HG03457 (cell line): Measurements from ENCODE around the gene NDST4.

Experiments used
- ATAC-seq: cut with Tn5 transposase; IDR thresholded peaks from one replicate; pipeline ENCODE4 v1.9.1; 2021; ENCODE audit warnings: moderate number of reproducible peaks; ENCODE audit not compliant: unreplicated experiment

The NDST4 gene

DNA sequence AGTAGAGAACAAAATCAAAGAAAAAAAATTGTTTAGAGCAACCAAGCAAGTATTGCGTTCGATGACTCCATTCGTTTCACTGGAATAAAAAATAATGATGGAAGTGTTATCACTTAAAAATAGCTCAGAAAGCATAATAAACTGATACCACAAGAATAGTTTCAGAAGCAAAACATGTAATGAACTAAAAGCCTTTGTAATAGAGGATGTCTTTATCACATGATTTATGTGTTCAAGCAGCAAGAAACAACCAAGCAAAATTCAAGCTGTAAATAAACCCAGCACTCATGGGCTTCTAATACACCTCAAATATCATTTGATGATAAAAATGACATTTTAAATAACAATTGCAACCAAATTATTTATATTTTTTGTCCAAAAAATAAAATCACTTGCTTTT lies 192.2 kb downstream of the NDST4 start:
- ATAC-seq, result no peak

GRCh38 chr4:114911111-114911510 lies 202.3 kb downstream of the NDST4 start:
- no peak for ATAC-seq

DNA sequence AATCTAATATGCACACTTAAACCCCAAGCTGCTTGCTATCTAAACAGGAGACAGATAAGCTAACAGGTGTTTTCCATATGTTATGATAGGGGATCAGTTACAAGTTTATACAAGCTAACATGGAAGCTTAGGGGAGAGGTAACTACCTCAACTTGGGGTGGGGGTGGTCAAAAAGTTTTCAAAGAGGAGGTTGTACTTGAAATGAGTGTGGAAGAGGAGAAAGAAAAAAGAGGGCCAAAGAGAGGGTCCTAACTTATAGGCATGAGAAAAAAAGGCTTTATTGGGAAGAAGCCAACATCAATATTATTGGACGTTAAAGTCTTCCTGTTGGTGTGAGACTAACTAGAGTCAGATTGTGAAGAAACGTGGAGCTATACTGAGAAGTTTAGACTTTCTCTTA lies 205.9 kb downstream of the NDST4 start:
- no peak for ATAC-seq

GRCh38 chr4:114905017-114905416 lies 208.4 kb downstream of the NDST4 start:
- no peak for ATAC-seq

DNA sequence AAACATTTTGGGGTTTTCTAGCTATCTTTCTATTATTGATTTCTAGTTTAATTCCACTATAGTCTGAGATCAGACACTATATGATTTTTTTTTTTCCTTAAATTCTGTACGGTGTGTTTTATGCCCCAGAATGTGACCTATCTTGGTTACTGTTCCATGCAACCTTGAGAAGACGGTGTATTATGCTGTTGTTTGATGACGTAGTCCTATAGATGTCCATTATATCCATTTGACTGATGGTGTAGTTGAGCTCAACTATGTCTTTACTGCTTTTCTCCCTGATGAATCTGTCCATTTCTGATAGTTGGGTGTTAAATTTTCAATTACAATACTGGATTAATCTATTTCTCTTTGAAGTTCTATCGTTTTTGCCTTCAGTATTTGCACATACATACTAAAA lies 212.5 kb downstream of the NDST4 start:
- no peak for ATAC-seq

GRCh38 chr4:114890773-114891172 lies 222.6 kb downstream of the NDST4 start:
- ATAC-seq, result no peak

GRCh38 chr4:114886761-114887160 lies 226.7 kb downstream of the NDST4 start:
- ATAC-seq, result no peak

GRCh38 chr4:114883641-114884040 lies 229.8 kb downstream of the NDST4 start:
- ATAC-seq, result no peak

DNA sequence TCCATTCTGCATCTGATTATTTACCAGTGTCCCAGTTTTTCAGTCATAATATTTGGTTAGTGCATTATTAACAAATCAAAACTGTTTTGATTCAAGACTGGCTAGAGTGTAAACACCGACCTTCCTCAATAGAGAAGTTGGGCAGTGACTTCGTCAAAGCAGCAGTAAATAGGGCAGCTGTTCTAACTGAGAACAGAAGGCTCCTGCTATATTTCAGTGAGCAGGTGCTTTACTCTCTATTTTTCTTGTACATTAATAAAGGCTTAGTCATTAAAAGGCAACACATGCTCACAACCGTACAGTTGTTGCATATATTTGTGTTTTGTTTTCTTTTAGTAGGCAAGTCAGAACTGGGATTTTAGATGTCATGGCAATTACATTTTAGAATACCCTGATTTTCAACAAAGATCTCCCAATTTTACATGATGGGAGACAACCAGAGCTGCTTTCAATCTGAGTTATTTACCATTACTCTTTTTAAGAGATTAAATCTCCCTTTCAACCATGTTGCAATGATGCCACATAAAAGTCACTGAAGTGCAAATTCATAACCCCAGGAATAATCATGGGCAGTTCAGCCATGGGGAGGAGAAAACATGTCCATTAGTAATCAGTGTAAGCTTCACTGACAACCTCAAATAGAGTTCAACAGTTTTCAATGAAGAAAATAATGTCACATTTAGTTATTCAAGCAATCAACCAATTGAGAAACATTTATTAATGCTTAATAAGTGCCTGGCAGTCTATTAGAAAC lies 233.3 kb downstream of the NDST4 start:
- no peak for ATAC-seq

DNA sequence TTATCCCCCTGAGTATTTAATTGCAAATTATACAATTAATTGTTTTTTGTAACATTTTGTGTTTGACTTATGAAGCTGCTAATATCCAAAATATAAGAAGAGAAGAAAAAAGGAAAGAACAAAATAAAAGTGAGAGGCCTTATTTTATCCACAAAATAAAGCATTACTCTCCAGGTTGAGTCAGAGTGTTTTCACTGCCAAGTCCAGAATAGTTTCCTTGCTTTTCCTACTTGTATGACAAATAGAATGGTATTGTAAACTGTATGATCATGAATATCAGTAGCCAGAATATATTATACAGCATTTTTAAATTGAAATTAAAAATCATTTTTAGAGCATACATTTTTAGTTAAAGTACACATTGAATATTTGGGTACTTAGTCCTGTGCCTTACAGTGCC lies 237.8 kb downstream of the NDST4 start:
- no peak for ATAC-seq

- no peak for ATAC-seq
Measured at GRCh38 chr4:114874321-114874720, 239.1 kb downstream of the NDST4 start.

DNA sequence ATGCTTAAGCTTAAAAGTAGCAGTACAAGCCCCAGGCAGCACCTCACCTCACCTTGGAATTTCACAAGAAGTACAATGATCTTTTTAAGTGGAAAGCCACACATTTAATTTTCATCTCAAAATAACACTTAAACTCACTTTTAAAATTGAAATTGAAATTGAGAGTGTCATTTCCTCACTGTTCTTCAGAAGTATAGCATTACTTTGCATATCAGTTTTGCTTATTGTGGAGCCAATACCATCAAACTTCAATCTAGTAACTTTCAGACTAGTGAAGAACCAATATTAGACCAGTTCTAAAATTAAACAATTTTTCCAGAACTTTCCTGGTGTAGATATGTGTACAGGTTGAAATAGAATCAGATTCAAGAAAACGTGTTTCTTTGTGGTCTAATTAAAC lies 242.4 kb downstream of the NDST4 start:
- ATAC-seq, result no peak

GRCh38 chr4:114866901-114867670 lies 246.3 kb downstream of the NDST4 start:
- peak; percentile 43 for ATAC-seq

DNA sequence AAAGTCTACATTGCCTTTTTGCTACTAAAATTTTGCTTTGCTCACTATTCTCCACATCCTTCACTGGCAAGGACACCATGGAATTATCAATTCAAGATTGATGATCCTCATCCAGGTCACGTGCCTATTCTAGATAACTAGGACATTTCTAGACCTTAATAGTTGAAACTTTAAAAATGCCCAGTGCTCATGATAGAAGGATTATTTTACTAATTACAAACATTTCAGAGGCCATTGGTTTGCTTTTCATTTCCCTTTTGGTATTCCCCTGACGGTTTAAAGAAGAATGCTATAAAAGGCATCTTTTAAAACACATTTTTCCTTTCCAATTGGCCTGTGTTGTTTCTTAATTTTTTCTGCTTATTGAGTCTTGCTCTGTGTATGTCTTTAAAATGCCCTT lies 249.4 kb downstream of the NDST4 start:
- ATAC-seq, result no peak

- no peak for ATAC-seq
Measured at GRCh38 chr4:114860786-114861185, 252.6 kb downstream of the NDST4 start.

GRCh38 chr4:114857831-114858230 lies 255.6 kb downstream of the NDST4 start:
- ATAC-seq, result no peak

DNA sequence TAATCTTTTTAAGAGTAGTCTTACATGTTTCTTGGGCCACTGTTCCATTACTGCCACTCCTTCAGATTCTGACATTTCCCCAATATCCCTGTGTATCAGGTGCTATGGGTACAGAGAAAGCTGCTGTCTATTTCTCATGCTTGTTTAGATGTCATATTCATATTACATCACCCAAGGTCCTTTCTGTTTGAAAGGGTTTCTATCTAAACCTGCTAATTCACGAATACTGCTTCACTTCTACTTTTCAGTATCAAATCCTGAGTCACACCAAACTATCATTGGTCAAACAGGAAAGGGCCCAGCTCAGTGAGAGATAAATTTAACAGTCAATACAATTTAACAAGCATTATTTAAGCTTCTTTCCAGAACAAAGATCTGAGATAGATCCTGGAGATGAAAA lies 273.4 kb downstream of the NDST4 start:
- no peak for ATAC-seq

DNA sequence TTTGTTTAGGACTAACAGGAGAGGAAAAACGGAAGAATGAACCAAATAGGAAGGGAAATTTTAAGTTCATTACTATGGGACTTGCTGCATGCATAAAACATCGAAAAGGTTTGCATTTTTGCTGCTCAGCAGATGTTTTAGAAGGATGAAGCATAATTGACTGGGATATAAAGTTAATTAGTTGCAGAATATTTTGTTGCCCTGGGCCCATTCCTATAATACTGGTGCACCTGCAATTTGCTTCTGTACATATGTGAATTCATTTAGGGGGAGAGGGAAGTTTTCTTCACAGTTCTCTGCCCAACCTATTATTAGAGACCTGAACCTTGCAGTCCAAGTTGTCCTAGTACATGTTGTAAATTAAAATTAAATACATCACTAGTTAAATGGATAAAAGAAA lies 282.8 kb downstream of the NDST4 start:
- ATAC-seq, result no peak

DNA sequence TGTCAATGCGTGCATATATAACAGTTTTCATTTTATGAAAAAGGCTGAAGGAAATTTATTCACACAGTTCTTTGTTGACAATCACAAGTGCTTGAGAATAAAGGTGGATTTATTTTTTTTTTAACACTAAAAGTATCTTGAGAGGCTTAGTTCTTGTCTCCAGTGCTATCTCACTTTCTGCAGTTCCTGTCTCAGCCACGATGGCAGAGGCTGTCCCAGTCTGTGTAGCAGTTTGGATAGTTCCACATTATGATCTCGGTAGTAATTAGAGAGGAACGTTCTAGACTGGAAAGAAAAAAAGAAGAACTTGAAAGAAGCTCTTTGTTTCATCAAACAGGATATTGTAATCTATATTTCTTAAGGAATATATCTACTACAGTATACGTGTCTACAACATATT lies 285.8 kb downstream of the NDST4 start:
- ATAC-seq, result no peak

GRCh38 chr4:114815760-114816159 lies 297.7 kb downstream of the NDST4 start:
- ATAC-seq, result no peak

GRCh38 chr4:114813961-114814360 lies 299.5 kb downstream of the NDST4 start:
- no peak for ATAC-seq

DNA sequence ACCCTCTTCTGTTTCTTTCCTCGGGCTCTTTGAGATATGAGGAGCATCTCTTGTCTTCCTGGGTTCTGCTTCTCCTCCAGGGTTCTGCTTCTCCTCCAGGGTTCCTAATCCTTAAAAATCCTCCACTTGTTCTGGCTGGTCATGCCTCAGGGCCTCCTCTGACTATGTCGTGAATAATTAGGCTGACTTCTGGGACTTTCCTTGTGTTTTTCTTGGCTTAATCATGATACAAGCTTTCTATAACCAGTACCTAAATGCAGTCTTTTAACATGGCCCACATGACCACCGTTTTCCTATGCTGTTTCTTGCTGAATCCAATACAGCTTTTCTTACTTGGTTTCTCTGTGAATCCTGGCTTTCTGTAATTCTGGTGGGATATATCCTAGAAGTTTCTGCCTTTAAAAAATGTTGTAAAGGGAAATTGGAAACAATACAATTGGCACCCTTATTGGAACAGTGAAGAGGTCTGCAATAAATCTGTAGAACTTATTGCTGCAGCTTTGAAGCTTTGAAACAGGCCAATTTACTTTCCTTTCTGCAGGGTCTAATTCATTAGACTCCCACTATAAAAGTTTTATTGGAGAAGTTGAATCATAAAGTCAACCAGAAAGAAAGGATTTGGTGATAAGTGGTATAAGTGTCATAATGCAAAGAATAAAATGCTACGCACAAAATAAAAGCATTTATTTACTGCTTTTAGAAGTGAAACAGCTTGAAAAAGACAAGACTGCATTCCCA lies 301.7 kb downstream of the NDST4 start:
- no peak for ATAC-seq
